Measurements from ENCODE around the gene HES7.
"Not testable (repeated sequence)": the region's sequence is repeated elsewhere in the genome, so short reads cannot be mapped to it uniquely, and the experiment has no call there.

Gene HES7

GRCh38 chr17:8122422-8122923, 1.4 kb downstream of the HES7 start:
- DNase-seq (ENCODE audit: low read depth) = no peak

GRCh38 chr17:8121681-8122421, 2.1 kb downstream of the HES7 start:
- DNase-seq (ENCODE audit: low read depth) = no peak

- no peak for DNase-seq (ENCODE audit: low read depth)
Observed at GRCh38 chr17:8121407-8121680, 2.6 kb downstream of the HES7 start.

GRCh38 chr17:8120520-8121406, 3.1 kb downstream of the HES7 start:
- DNase-seq (ENCODE audit: low read depth) = peak; percentile 83

- peak; percentile 90 for DNase-seq (ENCODE audit: low read depth)
Observed at GRCh38 chr17:8119581-8120519, 4.1 kb downstream of the HES7 start.

GRCh38 chr17:8118769-8119580, 4.9 kb downstream of the HES7 start:
- DNase-seq (ENCODE audit: low read depth) = peak; percentile 79

GRCh38 chr17:8117980-8118768, 5.7 kb downstream of the HES7 start, which contains the start of gene ALOXE3:
TSS of gene ALOXE3 (minus strand) at chr17:8118514. CDS start at chr17:8117990, 524 bp downstream.
- no peak for DNase-seq (ENCODE audit: low read depth)

- DNase-seq (ENCODE audit: low read depth) = no peak
Observed at GRCh38 chr17:8117367-8117979, 6.4 kb downstream of the HES7 start.

GRCh38 chr17:8116776-8117175, 7.1 kb downstream of the HES7 start:
- no peak for DNase-seq (ENCODE audit: low read depth)

GRCh38 chr17:8110907-8111306, 13.0 kb downstream of the HES7 start:
- DNase-seq (ENCODE audit: low read depth) = no peak

GRCh38 chr17:8110456-8110804, 13.5 kb downstream of the HES7 start:
- DNase-seq (ENCODE audit: low read depth) = no peak

GRCh38 chr17:8109661-8110455, 14.0 kb downstream of the HES7 start:
- DNase-seq (ENCODE audit: low read depth) = peak; percentile 69

- DNase-seq (ENCODE audit: low read depth) = no peak
Observed at GRCh38 chr17:8108972-8109660, 14.8 kb downstream of the HES7 start.

GRCh38 chr17:8106980-8107379, 16.9 kb downstream of the HES7 start:
- not testable (repeated sequence) for DNase-seq (ENCODE audit: low read depth)

- no peak for DNase-seq (ENCODE audit: low read depth)
Observed at GRCh38 chr17:8105957-8106398, 17.9 kb downstream of the HES7 start.

GRCh38 chr17:8104911-8105310, 19.0 kb downstream of the HES7 start:
- DNase-seq (ENCODE audit: low read depth) = no peak

GRCh38 chr17:8103549-8103948, 20.4 kb downstream of the HES7 start:
- no peak for DNase-seq (ENCODE audit: low read depth)

GRCh38 chr17:8101721-8102120, 22.2 kb downstream of the HES7 start:
- DNase-seq (ENCODE audit: low read depth) = no peak

Measured in activated T-cell treated with anti-CD3 and anti-CD28 coated beads for 24 hours (primary cell).